IMR-90 (cell line): ENCODE results near the gene ALOX5AP. TPM values are rescaled to one million over a fixed set of nuclear protein-coding genes. Genes with fewer than 3 reads are reported as not detected.

Source experiments
- ATAC-seq: fragments of 200-7000 bp; cut with Tn5 transposase; 2 replicates; pipeline ENCODE4 v1.9.1; 2020; ENCODE audit warnings: low read depth, mild to moderate bottlenecking, moderate library complexity
- BruUV-seq: library from RNA; stranded (reverse); fragments of 400-500 nt; replicated peaks from 2 replicates; lab custom pipeline; 2021; lab: Mats Ljungman, UMichigan
- CTCF ChIA-PET: fragments of 300-600 bp; formaldehyde crosslinking; extraction: SDS; loops from one replicate; lab custom pipeline; 2021; ENCODE audit warnings: antibody characterized with exemption; lab: Yijun Ruan, JAX
- POLR2A ChIA-PET: fragments of 300-600 bp; sonication (Branson Sonifier 250); formaldehyde crosslinking; loops from one replicate; lab custom pipeline; 2022; ENCODE audit warnings: antibody characterized with exemption; ENCODE audit not compliant: unreplicated experiment; lab: Charles Lee
- DNase-seq: peaks from one replicate; pipeline ENCODE4 v3.0.0; 2013
- H2AFZ ChIP-seq: replicated peaks from 2 replicates; pipeline ENCODE3; 2013; ENCODE audit warnings: low read length, mild to moderate bottlenecking; ENCODE audit not compliant: poor library complexity
- H2AK5ac ChIP-seq: 2 replicates; pipeline ENCODE4 v1.6.1; 2013; ENCODE audit warnings: low read depth, low read length, inconsistent platforms
- H2AK9ac ChIP-seq: replicated peaks from 2 replicates; pipeline ENCODE3; 2013; ENCODE audit warnings: mild to moderate bottlenecking, low read depth, low read length, moderate library complexity; ENCODE audit not compliant: poor library complexity
- H2BK120ac ChIP-seq: 2 replicates; pipeline ENCODE4 v1.6.1; 2013; ENCODE audit warnings: low read depth, low read length, inconsistent platforms
- H2BK15ac ChIP-seq: 3 replicates; pipeline ENCODE4 v1.6.1; 2013; ENCODE audit warnings: low read depth, low read length, inconsistent platforms
- H2BK20ac ChIP-seq: 2 replicates; pipeline ENCODE4 v1.6.1; 2013; ENCODE audit warnings: low read depth, mild to moderate bottlenecking, inconsistent platforms, low read length, moderate library complexity
- H2BK5ac ChIP-seq: 2 replicates; pipeline ENCODE4 v1.6.1; 2013; ENCODE audit warnings: mild to moderate bottlenecking, low read depth, low read length, inconsistent platforms; ENCODE audit not compliant: poor library complexity, severe bottlenecking
- H3K14ac ChIP-seq: replicated peaks from 2 replicates; pipeline ENCODE4 v1.6.1; 2013; ENCODE audit warnings: low read depth, low read length, inconsistent platforms
- H3K18ac ChIP-seq: 2 replicates; pipeline ENCODE4 v1.6.1; 2013; ENCODE audit warnings: low read depth, low read length, control low read depth
- H3K23ac ChIP-seq: 2 replicates; pipeline ENCODE4 v1.6.1; 2013; ENCODE audit warnings: low read depth, low read length, inconsistent platforms
- H3K27ac ChIP-seq: 2 replicates; pipeline ENCODE4 v1.5.1; 2013; ENCODE audit warnings: mild to moderate bottlenecking, control low read depth, low read length; ENCODE audit not compliant: insufficient read depth
- H3K27me3 ChIP-seq: 2 replicates; pipeline ENCODE4 v1.6.1; 2013; ENCODE audit warnings: low read length; ENCODE audit not compliant: control insufficient read depth, insufficient read depth
- H3K36me3 ChIP-seq: 2 replicates; pipeline ENCODE4 v1.6.1; 2013; ENCODE audit warnings: low read length, mixed read lengths; ENCODE audit not compliant: control insufficient read depth, insufficient read depth
- H3K4ac ChIP-seq: 2 replicates; pipeline ENCODE4 v1.6.1; 2013; ENCODE audit warnings: low read depth, low read length, inconsistent platforms
- H3K4me1 ChIP-seq: 2 replicates; pipeline ENCODE4 v1.6.1; 2013; ENCODE audit warnings: low read length, mixed read lengths; ENCODE audit not compliant: control insufficient read depth, insufficient read depth
- H3K4me2 ChIP-seq: 2 replicates; pipeline ENCODE4 v1.6.1; 2013; ENCODE audit warnings: low read depth, mild to moderate bottlenecking, control low read depth, low read length, moderate library complexity
- H3K4me3 ChIP-seq: 2 replicates; pipeline ENCODE4 v1.5.1; 2013; ENCODE audit warnings: low read depth, mild to moderate bottlenecking, control low read depth, low read length, moderate library complexity; ENCODE audit not compliant: insufficient read depth
- H3K56ac ChIP-seq: 2 replicates; pipeline ENCODE4 v1.6.1; 2013; ENCODE audit warnings: low read length, inconsistent platforms; ENCODE audit not compliant: insufficient read depth; ENCODE audit errors: extremely low read depth
- H3K79me1 ChIP-seq, 2 experiments: 2 replicates each; pipeline ENCODE4 v1.6.1; 2013; ENCODE audit warnings: low read length in 2 of 2, inconsistent platforms in 1 of 2, low read depth in 1 of 2
- H3K9ac ChIP-seq: 2 replicates; pipeline ENCODE4 v1.6.1; 2013; ENCODE audit warnings: low read depth, low read length, control low read depth
- H3K9me1 ChIP-seq: 2 replicates; pipeline ENCODE4 v1.6.1; 2013; ENCODE audit warnings: low read length, inconsistent platforms; ENCODE audit not compliant: insufficient read depth
- H3K9me3 ChIP-seq: 2 replicates; pipeline ENCODE4 v1.6.1; 2013; ENCODE audit warnings: low read length; ENCODE audit not compliant: control insufficient read depth, insufficient read depth
- H4K20me1 ChIP-seq: 2 replicates; pipeline ENCODE4 v1.6.1; 2013; ENCODE audit warnings: low read length, inconsistent platforms; ENCODE audit not compliant: insufficient read depth
- H4K5ac ChIP-seq: 2 replicates; pipeline ENCODE4 v1.6.1; 2013; ENCODE audit warnings: mild to moderate bottlenecking, low read depth, low read length, control low read depth
- H4K8ac ChIP-seq, 2 experiments: 2 replicates each; pipeline ENCODE4 v1.6.1; 2013; ENCODE audit warnings: low read depth in 2 of 2, low read length in 2 of 2, control low read depth in 1 of 2, inconsistent platforms in 1 of 2
- H4K91ac ChIP-seq: 2 replicates; pipeline ENCODE4 v1.6.1; 2013; ENCODE audit warnings: low read depth, low read length, inconsistent platforms; ENCODE audit not compliant: insufficient read depth
- BHLHE40 ChIP-seq: fragments of 150-350 bp; IDR thresholded peaks from 2 replicates; pipeline ENCODE4 v1.6.1; 2016; ENCODE audit warnings: mild to moderate bottlenecking, low read depth, low read length
- CEBPB ChIP-seq: IDR thresholded peaks from 2 replicates; pipeline ENCODE4 v1.6.1; 2012; ENCODE audit warnings: low read depth, low read length, improper control_type of control experiment
- CHD1 ChIP-seq: IDR thresholded peaks from 2 replicates; pipeline ENCODE4 v1.6.1; 2012; ENCODE audit warnings: low read depth, low read length, improper control_type of control experiment
- ELK1 ChIP-seq: fragments of 150-350 bp; IDR thresholded peaks from 2 replicates; pipeline ENCODE4 v1.6.1; 2016; ENCODE audit warnings: low read depth, mild to moderate bottlenecking, low read length, moderate library complexity, borderline replicate concordance
- MAZ ChIP-seq: IDR thresholded peaks from 2 replicates; pipeline ENCODE4 v1.6.1; 2012; ENCODE audit warnings: low read depth, mild to moderate bottlenecking, low read length, improper control_type of control experiment, moderate library complexity, borderline replicate concordance
- MXI1 ChIP-seq: IDR thresholded peaks from 2 replicates; pipeline ENCODE4 v1.6.1; 2012; ENCODE audit warnings: low read depth, mild to moderate bottlenecking, low read length, moderate library complexity, borderline replicate concordance
- NFE2L2 ChIP-seq: fragments of 150-350 bp; IDR thresholded peaks from 2 replicates; pipeline ENCODE4 v1.6.1; 2016; ENCODE audit warnings: low read depth, mild to moderate bottlenecking, low read length
- POLR2A ChIP-seq: IDR thresholded peaks from 2 replicates; pipeline ENCODE4 v1.6.1; 2012; ENCODE audit warnings: mild to moderate bottlenecking, low read depth, low read length
- RAD21 ChIP-seq: IDR thresholded peaks from 2 replicates; pipeline ENCODE4 v1.6.1; 2012; ENCODE audit warnings: low read length, improper control_type of control experiment
- RCOR1 ChIP-seq: IDR thresholded peaks from 2 replicates; pipeline ENCODE4 v1.6.1; 2012; ENCODE audit warnings: mild to moderate bottlenecking, low read length, improper control_type of control experiment; ENCODE audit not compliant: insufficient replicate concordance
- RFX5 ChIP-seq: IDR thresholded peaks from 2 replicates; pipeline ENCODE4 v1.8.0; 2012; ENCODE audit warnings: low read depth, mild to moderate bottlenecking, low read length, moderate library complexity
- SMC3 ChIP-seq: fragments of 150-350 bp; IDR thresholded peaks from 2 replicates; pipeline ENCODE4 v1.6.1; 2016; ENCODE audit warnings: low read depth, mild to moderate bottlenecking, antibody characterized with exemption, low read length, moderate library complexity
- USF2 ChIP-seq: fragments of 150-350 bp; IDR thresholded peaks from 2 replicates; pipeline ENCODE4 v1.6.1; 2017; ENCODE audit warnings: mild to moderate bottlenecking, antibody characterized with exemption, low read length, low read depth
- WGBS, 2 experiments: methylation state at CpG; one replicate each; pipeline versions ENCODE4 v1.1.5 to v1.1.7; 2013; ENCODE audit warnings: missing lambda C conversion rate in 2 of 2; ENCODE audit not compliant: insufficient read length in 1 of 2; ENCODE audit errors: extremely low coverage in 2 of 2; 5-methylcytosine and 5-hydroxymethylcytosine counted together
- dilution Hi-C: fragments of 300-500 bp; cut with HindIII; formaldehyde crosslinking; loops from one replicate; pipeline ENCODE4 v1.14.3; 2018; ENCODE audit warnings: low sequenced_read_pairs; ENCODE audit not compliant: unreplicated experiment
- in situ Hi-C: fragments of 300-500 bp; cut with MboI; formaldehyde crosslinking; loops from 3 replicates; pipeline ENCODE4 v1.14.3; 2019; ENCODE audit warnings: low sequenced_read_pairs, inconsistent platforms, mixed read lengths
- intact Hi-C: fragments of 100-400 bp; cut with micrococcal nuclease; formaldehyde crosslinking; loops from 2 replicates; pipeline ENCODE4 v1.10.0; 2022
- polyA plus RNA-seq, 3 experiments: library from polyadenylated mRNA; depleted of rRNA; stranded (reverse); fragments of >200 nt; gene quantifications; 2 replicates each; pipeline ENCODE4 v1.2.3, GENCODE V29; 2012; ENCODE audit warnings: low replicate concordance in 1 of 3
- total RNA-seq: library from RNA; depleted of rRNA; stranded (reverse); fragments of >200 nt; gene quantifications from 2 replicates; pipeline ENCODE4 v1.2.3, GENCODE V29; 2012

Gene ALOX5AP
- total and polyA plus RNA-seq, 2 of the 4 experiments (the other 2 are of a cell fraction) = 0.62 TPM; not detected in 1

GRCh38 chr13:30685987-30686386, 49.4 kb upstream of the ALOX5AP start:
- Histone ChIP-seq H3K56ac (no peak overlapping the region), H4K8ac (no peak overlapping the region), H3K79me1 (no peaks in the 10 kb centered on the region), H2BK5ac (no peak overlapping the region), H3K23ac (no peak overlapping the region), H3K27ac (no peak overlapping the region), H2AK9ac (no peak overlapping the region), H3K36me3 (no peaks in the 10 kb centered on the region), H2AFZ (no peak overlapping the region), H3K4me3 (no peak overlapping the region), H2BK120ac (no peak overlapping the region), H3K4me1 (peaks cover 20% of the 10 kb centered on the region), H3K27me3 (no peaks in the 10 kb centered on the region), H3K18ac (no peak overlapping the region), H3K4me2 (no peak overlapping the region), H3K4ac (no peak overlapping the region), H2AK5ac (no peak overlapping the region), H3K9me3 (no peaks in the 10 kb centered on the region; the same call in 1 of the 2 replicates), H4K91ac (no peak overlapping the region), H2BK15ac (0 out of 3 replicates have a peak overlapping the region, but pooled peaks have one; percentile 56), H3K9ac (no peak overlapping the region), H4K20me1 (no peaks in the 10 kb centered on the region), H3K9me1 (peaks cover 6% of the 10 kb centered on the region; the same call in 1 of the 2 replicates), H4K5ac (no peak overlapping the region), H2BK20ac (no peak overlapping the region), H3K14ac (no peak overlapping the region)
- WGBS, 2 experiments = no CpG with 5 or more reads among the region's 2 CpGs
- in situ Hi-C loops = no loop called here
- ChIA-PET POLR2A (no interaction called here), CTCF (no interaction called here)
- intact Hi-C loops = no loop called here
- dilution Hi-C loops = no loop called here
- no TSS peak for BruUV-seq
- DNase-seq (no peak), ATAC-seq (no peak)
- TF ChIP-seq POLR2A (no peak), ELK1 (no peak), RFX5 (no peak), SMC3 (no peak), BHLHE40 (no peak), CHD1 (no peak), MAZ (no peak), NFE2L2 (no peak), CEBPB (no peak), MXI1 (no peak), RAD21 (no peak), USF2 (no peak), RCOR1 (no peak)
